Cardiac muscle cell (in vitro differentiated cells and primary cell): Measurements from ENCODE around the gene AUP1. TPM values are rescaled to one million over a fixed set of nuclear protein-coding genes. Genes with fewer than 3 reads are reported as not detected.

Source experiments
- DNase-seq, 2 donors: peaks; one replicate each; pipeline versions ENCODE4 v3.0.0 to v3.0.0-alpha.2; 2010 to 2017; ENCODE audit warnings: low read depth in 1 of 2, low spot score in 1 of 2
- H3K27ac ChIP-seq: fragments of 200-600 bp; sonication (generic); 2 replicates; pipeline ENCODE4 v1.5.1; 2016
- H3K27me3 ChIP-seq: fragments of 200-600 bp; sonication (generic); 2 replicates; pipeline ENCODE4 v1.6.0; 2016; ENCODE audit warnings: control low read depth
- H3K36me3 ChIP-seq: fragments of 200-600 bp; sonication (generic); 2 replicates; pipeline ENCODE4 v1.5.1; 2016; ENCODE audit warnings: control low read depth
- H3K4me1 ChIP-seq: fragments of 200-600 bp; sonication (generic); 2 replicates; pipeline ENCODE4 v1.8.1; 2017; ENCODE audit warnings: low read depth, mild to moderate bottlenecking, mixed run types
- H3K4me3 ChIP-seq: fragments of 200-600 bp; sonication (generic); 2 replicates; pipeline ENCODE4 v1.5.1; 2016; ENCODE audit warnings: mild to moderate bottlenecking
- H3K9me3 ChIP-seq: fragments of 200-600 bp; sonication (generic); 2 replicates; pipeline ENCODE4 v1.5.1; 2017; ENCODE audit warnings: low read depth, mild to moderate bottlenecking, control low read depth
- polyA plus RNA-seq: library from polyadenylated mRNA; unstranded; fragments of >200 nt; fragmentation: Nextera tagmentation; extraction: Ambion mirVana; gene quantifications from 2 replicates; pipeline ENCODE4 v1.2.1, GENCODE V29; 2016
- total RNA-seq: library from RNA; depleted of rRNA; stranded (reverse); fragments of >200 nt; gene quantifications from 2 replicates; pipeline ENCODE4 v1.2.3, GENCODE V29; 2016
- TF ChIP-seq, protein P1 (sequence below): IDR thresholded peaks from 2 replicates; pipeline ENCODE4 v1.5.1; 2012; ENCODE audit warnings: low read depth, mild to moderate bottlenecking, low read length

The AUP1 gene
- total and polyA plus RNA-seq, 2 experiments from 2014 or later, result 105 to 122 TPM

DNA sequence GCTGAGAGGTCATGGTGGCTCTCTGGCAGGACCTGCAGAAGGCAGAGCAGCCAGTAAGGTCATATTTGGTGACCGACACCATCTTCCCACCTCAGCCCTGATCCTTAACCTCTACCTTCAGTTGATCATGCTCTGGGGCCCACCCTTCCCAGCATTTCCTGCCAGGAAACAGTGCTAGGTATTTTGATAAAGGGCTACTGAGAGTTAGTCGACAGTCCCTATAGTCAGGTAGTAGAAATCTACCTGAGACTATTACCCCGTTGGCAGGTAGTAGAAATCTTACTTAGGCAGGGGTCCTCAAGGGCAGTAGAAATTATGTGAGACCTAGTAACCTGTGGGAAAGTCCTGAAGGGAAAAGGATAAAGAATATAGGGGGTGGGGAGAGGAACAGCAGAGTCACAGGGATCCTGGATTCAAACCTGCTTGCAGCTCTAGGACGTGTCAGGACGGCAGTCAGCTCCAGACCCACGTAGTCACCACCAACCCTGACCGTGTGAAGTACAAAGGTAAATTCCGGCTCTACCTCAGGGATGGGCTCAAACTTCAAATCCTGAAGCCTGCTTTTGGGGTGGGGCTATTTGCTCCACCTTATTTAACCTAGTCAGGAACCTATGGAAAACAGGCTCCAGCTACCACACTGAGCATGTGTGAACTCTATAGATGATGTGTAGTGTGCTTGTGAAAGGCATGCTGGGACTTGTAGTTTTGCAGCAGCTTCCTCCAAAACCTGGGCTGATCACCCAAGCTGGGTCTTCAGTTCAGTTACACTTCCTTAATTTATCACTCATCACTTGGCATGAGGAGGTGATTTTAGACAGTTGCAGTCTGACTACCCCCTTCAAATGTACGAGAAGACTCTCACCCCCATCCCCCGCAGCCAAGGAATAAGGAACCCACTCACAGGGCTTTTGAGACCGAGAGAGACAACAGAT lies 3.5 kb downstream of the AUP1 start, which contains the start of gene DQX1:
Gene DQX1 (minus strand): TSS at position 515 of the 932 bp plus-strand sequence. CDS start 502 bp downstream, at position 13.
- Histone ChIP-seq H3K27ac (no peak within 1 kb of the TSS), H3K4me3 (no peak within 1 kb of the TSS), H3K4me1 (peaks cover 9% of the 10 kb centered on the region), H3K36me3 (peaks cover 10% of the 10 kb centered on the region), H3K27me3 (peaks cover 34% of the 10 kb centered on the region), H3K9me3 (no peaks in the 10 kb centered on the region)
- peak in 1 of 2 donors; percentile 44 for DNase-seq
- TF ChIP-seq, protein P1, sequence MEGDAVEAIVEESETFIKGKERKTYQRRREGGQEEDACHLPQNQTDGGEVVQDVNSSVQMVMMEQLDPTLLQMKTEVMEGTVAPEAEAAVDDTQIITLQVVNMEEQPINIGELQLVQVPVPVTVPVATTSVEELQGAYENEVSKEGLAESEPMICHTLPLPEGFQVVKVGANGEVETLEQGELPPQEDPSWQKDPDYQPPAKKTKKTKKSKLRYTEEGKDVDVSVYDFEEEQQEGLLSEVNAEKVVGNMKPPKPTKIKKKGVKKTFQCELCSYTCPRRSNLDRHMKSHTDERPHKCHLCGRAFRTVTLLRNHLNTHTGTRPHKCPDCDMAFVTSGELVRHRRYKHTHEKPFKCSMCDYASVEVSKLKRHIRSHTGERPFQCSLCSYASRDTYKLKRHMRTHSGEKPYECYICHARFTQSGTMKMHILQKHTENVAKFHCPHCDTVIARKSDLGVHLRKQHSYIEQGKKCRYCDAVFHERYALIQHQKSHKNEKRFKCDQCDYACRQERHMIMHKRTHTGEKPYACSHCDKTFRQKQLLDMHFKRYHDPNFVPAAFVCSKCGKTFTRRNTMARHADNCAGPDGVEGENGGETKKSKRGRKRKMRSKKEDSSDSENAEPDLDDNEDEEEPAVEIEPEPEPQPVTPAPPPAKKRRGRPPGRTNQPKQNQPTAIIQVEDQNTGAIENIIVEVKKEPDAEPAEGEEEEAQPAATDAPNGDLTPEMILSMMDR, result no peak

DNA sequence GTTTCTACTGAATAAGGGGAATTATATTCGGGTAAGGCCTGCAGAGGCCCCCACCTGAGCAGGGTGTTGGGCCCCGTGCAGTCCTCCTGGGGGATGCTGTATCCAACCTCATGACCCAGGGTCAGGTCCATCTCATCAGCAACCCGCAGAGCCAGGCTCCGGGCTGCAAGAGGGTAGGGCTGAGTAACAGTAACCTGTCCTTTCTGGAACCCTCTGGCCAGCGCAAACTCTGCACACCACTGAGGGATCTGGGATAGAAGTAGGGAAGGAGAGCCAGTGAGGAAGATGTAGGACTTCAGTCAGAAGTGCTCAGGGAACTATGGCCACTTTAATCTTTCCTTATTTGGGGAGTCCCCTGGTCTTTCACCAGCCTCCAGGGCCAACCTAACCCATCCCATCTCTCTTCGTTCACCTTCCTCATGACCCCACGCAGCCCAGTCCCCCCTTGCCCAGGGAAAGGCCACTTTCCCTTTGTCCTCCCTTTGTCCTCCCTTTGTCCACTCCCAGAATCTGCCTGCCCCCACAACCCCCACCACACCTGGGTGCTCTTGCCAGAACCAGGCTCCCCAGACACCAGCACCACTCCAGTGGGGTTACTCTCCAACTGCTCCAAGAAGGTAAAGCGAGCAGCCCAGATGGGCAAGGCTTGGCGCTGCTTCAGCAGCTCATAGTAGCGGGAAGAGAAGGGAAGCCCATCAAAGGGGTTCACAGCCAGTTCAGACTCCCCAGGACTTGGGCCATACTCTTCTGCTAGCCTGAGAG lies 4.4 kb downstream of the AUP1 start:
- DNase-seq, result no peak

DNA sequence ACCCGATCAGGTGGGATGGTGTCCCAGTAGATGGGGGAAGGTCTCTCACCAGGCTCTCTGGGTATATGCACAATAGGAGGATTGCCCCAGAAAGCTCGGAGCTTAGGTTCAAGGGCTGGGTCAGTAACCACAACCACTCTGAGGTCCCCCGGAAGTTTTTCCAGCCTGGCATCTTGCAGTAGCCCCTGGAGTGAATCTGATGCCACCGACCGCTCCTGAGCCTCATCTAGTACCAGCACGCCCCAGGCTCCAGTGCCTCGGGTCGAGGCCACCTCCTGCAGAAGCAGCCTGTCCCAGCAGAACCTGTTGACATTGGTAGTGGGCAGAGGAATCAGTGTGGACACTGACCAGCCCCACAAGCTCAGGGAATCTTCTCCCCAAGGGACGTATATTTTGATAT lies 5.5 kb downstream of the AUP1 start:
- H3K4me1 ChIP-seq, result peaks cover 5% of the 10 kb centered on the region
- no peak overlapping the region for H3K27ac ChIP-seq
- TF ChIP-seq, protein P1, result no peak
- no peaks in the 10 kb centered on the region for H3K9me3 ChIP-seq
- H3K36me3 ChIP-seq, result peaks cover 10% of the 10 kb centered on the region
- DNase-seq, result no peak
- H3K4me3 ChIP-seq, result no peak overlapping the region
- peaks cover 54% of the 10 kb centered on the region for H3K27me3 ChIP-seq

More for the DNA sequence above, 4.4 kb downstream of the AUP1 start:
- H3K27ac ChIP-seq, result no peak overlapping the region
- H3K36me3 ChIP-seq, result peaks cover 10% of the 10 kb centered on the region
- peaks cover 42% of the 10 kb centered on the region for H3K27me3 ChIP-seq
- H3K4me3 ChIP-seq, result no peak overlapping the region
- no peaks in the 10 kb centered on the region for H3K9me3 ChIP-seq
- TF ChIP-seq, protein P1, result no peak
- H3K4me1 ChIP-seq, result peaks cover 5% of the 10 kb centered on the region

DNA sequence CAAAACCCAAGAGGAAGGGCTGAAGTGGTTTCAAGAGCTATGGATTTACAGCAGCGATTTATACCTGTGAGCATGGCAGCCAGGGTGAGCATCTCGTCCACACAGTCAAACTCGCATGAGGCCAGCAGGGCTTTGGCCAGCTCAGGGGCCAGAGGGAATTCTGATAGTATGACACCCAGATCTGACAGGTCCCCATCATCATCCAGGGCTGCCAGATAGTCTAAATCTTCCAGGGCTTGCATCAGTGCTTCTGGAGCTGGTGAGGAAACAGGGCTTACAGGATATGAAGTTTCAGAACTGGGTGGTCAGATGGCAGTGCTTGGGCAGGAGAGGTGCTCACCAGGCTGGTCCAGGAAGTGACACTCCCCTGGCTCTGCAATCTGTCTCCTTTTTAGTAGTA lies 7.0 kb downstream of the AUP1 start:
- H3K4me1 ChIP-seq, result no peaks in the 10 kb centered on the region
- no peak for DNase-seq
- H3K36me3 ChIP-seq, result peaks cover 10% of the 10 kb centered on the region
- H3K4me3 ChIP-seq, result no peak overlapping the region
- no peaks in the 10 kb centered on the region for H3K9me3 ChIP-seq
- no peak overlapping the region for H3K27ac ChIP-seq
- TF ChIP-seq, protein P1, result no peak
- peaks cover 68% of the 10 kb centered on the region for H3K27me3 ChIP-seq

DNA sequence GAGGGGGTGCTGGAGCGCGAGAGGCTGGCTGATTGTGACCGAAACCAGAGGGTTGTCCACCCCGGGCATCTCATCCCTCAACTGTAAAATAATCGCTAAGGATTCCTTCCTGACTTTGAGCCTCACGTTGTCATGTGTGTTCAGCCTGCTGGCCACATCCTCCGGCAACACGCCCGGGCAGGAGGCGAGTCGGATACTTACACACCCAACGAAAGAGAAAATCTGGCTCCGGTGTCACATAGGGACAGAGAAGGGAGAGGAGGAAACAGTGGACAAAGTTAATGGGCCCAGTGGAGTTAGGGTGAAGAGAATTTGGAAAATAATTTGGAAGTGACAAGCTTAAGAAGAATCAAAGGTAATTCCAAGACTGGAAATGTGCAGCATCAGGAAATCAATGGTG lies 12.9 kb downstream of the AUP1 start:
- H3K27ac ChIP-seq, result no peak overlapping the region
- H3K9me3 ChIP-seq, result no peaks in the 10 kb centered on the region
- TF ChIP-seq, protein P1, result no peak
- no peak for DNase-seq
- no peak overlapping the region for H3K4me3 ChIP-seq
- no peaks in the 10 kb centered on the region for H3K36me3 ChIP-seq
- no peaks in the 10 kb centered on the region for H3K4me1 ChIP-seq
- peaks cover 100% of the 10 kb centered on the region for H3K27me3 ChIP-seq
